HepG2 (cell line): ENCODE measurements around the gene SLC28A1. TPM values are rescaled to one million over a fixed set of nuclear protein-coding genes. Genes with fewer than 3 reads are reported as not detected.

ENCODE experiments used
- ATF7 ChIP-seq, 2 experiments: fragments of 450-650 bp in 1 of 2; sonication (generic) in 1 of 2; formaldehyde crosslinking in 1 of 2; IDR thresholded peaks; 2 replicates each; pipeline versions ENCODE4 v1.4.0 to v1.6.1; 2016 to 2020; ENCODE audit warnings: antibody characterized with exemption in 1 of 2, mild to moderate bottlenecking in 1 of 2, missing genetic modification reagents in 1 of 2
- ELF3 ChIP-seq: IDR thresholded peaks from 2 replicates; pipeline ENCODE4 v1.6.1; 2016; ENCODE audit warnings: missing genetic modification reagents, missing compliant biosample characterization
- ETV5 ChIP-seq: IDR thresholded peaks from 2 replicates; pipeline ENCODE4 v1.6.1; 2018; ENCODE audit warnings: missing biosample characterization, missing genetic modification reagents, inconsistent platforms, borderline replicate concordance
- FOXA1 ChIP-seq, 2 experiments: fragments of 450-650 bp in 1 of 2; sonication (generic) in 1 of 2; formaldehyde crosslinking in 1 of 2; IDR thresholded peaks; 2 replicates each; pipeline versions ENCODE4 v1.4.0 to v1.6.1; 2016 to 2020; ENCODE audit warnings: missing genetic modification reagents in 1 of 2
- KAT8 ChIP-seq: IDR thresholded peaks from 2 replicates; pipeline ENCODE4 v1.6.1; 2016; ENCODE audit warnings: missing genetic modification reagents, missing compliant biosample characterization
- KDM6A ChIP-seq: IDR thresholded peaks from 2 replicates; pipeline ENCODE4 v1.6.1; 2016; ENCODE audit warnings: low read depth
- LCORL ChIP-seq, 2 experiments: fragments of 450-650 bp in 1 of 2; sonication (generic) in 1 of 2; formaldehyde crosslinking in 1 of 2; IDR thresholded peaks; 2 replicates each; pipeline versions ENCODE4 v1.5.0 to v1.6.1; 2017 to 2020; ENCODE audit warnings: antibody characterized with exemption in 1 of 2, missing genetic modification reagents in 1 of 2
- MIXL1 ChIP-seq: IDR thresholded peaks from 2 replicates; pipeline ENCODE4 v1.6.1; 2016
- NR2F6 ChIP-seq, 2 experiments: IDR thresholded peaks; 2 replicates each; pipeline ENCODE4 v1.6.1; 2016; ENCODE audit warnings: antibody characterized with exemption in 1 of 2, mild to moderate bottlenecking in 1 of 2
- PHF20 ChIP-seq: sonication (generic); formaldehyde crosslinking; IDR thresholded peaks from 2 replicates; pipeline ENCODE4 v1.5.0; 2020; ENCODE audit warnings: mild to moderate bottlenecking, missing genetic modification reagents
- RARA ChIP-seq: IDR thresholded peaks from 2 replicates; pipeline ENCODE4 v1.6.1; 2016; ENCODE audit warnings: missing genetic modification reagents, missing compliant biosample characterization
- RBAK ChIP-seq: sonication (generic); formaldehyde crosslinking; IDR thresholded peaks from 2 replicates; pipeline ENCODE4 v1.5.1; 2020; ENCODE audit warnings: mild to moderate bottlenecking, missing genetic modification reagents
- RNF2 ChIP-seq: fragments of 450-650 bp; conservative IDR thresholded peaks from 2 replicates; pipeline ENCODE4 v1.6.1; 2016; ENCODE audit warnings: low read depth
- RXRB ChIP-seq: IDR thresholded peaks from 2 replicates; pipeline ENCODE4 v1.6.1; 2016; ENCODE audit warnings: borderline replicate concordance, missing genetic modification reagents, missing compliant biosample characterization
- SAP130 ChIP-seq: IDR thresholded peaks from 2 replicates; pipeline ENCODE4 v1.6.1; 2016; ENCODE audit warnings: low read depth
- SOX5 ChIP-seq: IDR thresholded peaks from 2 replicates; pipeline ENCODE4 v1.6.1; 2016; ENCODE audit warnings: borderline replicate concordance
- TCF7L2 ChIP-seq: IDR thresholded peaks from 2 replicates; pipeline ENCODE4 v1.6.1; 2011; ENCODE audit warnings: mild to moderate bottlenecking, low read depth, low read length, moderate library complexity
- ZBTB7B ChIP-seq: sonication (generic); formaldehyde crosslinking; IDR thresholded peaks from 2 replicates; pipeline ENCODE4 v1.4.0; 2020; ENCODE audit warnings: missing genetic modification reagents
- polyA plus RNA-seq, 8 experiments: library from polyadenylated mRNA; depleted of rRNA in 3 of 8; stranded (reverse) in 7 of 8; unstranded in 1 of 8; fragments of >200 nt; fragmentation: Illumina TruSeq in 4 of 8; extraction: Trizol in 4 of 8; gene quantifications; 2 replicates each; pipeline versions ENCODE4 v1.2.1 to v1.2.3, GENCODE V29; 2011 to 2016; ENCODE audit warnings: low read depth in 4 of 8, missing spikeins in 1 of 8, mixed read lengths in 1 of 8; ENCODE audit not compliant: insufficient read depth in 1 of 8
- total RNA-seq, 5 experiments: library from RNA; depleted of rRNA; stranded (reverse); fragments of >200 nt; fragmentation: Illumina TruSeq; extraction: Trizol; gene quantifications; 2 replicates each; pipeline ENCODE4 v1.2.3, GENCODE V29; 2016; ENCODE audit warnings: low read depth in 1 of 5
- TF ChIP-seq, protein P1 (sequence below): IDR thresholded peaks from 2 replicates; pipeline ENCODE4 v1.4.0; 2020; ENCODE audit warnings: mild to moderate bottlenecking, missing genetic modification reagents
- TF ChIP-seq, protein P2 (sequence below): sonication (generic); formaldehyde crosslinking; IDR thresholded peaks from 2 replicates; pipeline ENCODE4 v1.8.1; 2022; ENCODE audit warnings: mild to moderate bottlenecking, missing genetic modification reagents
- TF ChIP-seq, protein P3 (sequence below): IDR thresholded peaks from 2 replicates; pipeline ENCODE4 v1.6.1; 2016
- TF ChIP-seq, protein P4 (sequence below): sonication (generic); IDR thresholded peaks from 2 replicates; pipeline ENCODE4 v1.6.1; 2016; ENCODE audit warnings: low read depth, borderline replicate concordance
- TF ChIP-seq, protein P5 (sequence below): sonication (generic); formaldehyde crosslinking; IDR thresholded peaks from 2 replicates; pipeline ENCODE4 v1.4.0; 2020; ENCODE audit warnings: missing genetic modification reagents, mild to moderate bottlenecking, borderline replicate concordance

Gene SLC28A1
- total and polyA plus RNA-seq, 2 of the 13 experiments (the other 11 are each of a cell fraction or from before 2014, with no cell fraction given) = 0.31 to 5.8 TPM

DNA sequence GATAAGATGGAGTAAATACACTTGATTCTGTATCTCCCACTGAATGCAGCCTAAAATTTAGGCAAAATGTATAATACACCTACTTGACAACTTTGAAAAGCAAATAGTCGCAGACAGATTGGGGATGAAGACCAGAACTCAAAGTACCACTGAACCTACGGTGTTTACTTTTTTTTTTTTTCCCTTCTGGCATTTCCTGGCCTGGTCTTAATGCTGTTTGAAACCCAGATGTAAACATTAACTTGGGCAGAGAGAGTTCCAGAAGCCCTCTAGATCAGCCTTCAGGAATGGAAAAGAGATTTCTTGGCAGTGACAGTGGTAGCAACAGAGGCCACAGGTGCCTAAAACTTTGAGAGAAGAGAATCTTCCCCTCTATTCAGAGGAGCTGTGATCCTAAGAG, 39.5 kb upstream of the SLC28A1 start (continued):
- TF ChIP-seq, protein P1, sequence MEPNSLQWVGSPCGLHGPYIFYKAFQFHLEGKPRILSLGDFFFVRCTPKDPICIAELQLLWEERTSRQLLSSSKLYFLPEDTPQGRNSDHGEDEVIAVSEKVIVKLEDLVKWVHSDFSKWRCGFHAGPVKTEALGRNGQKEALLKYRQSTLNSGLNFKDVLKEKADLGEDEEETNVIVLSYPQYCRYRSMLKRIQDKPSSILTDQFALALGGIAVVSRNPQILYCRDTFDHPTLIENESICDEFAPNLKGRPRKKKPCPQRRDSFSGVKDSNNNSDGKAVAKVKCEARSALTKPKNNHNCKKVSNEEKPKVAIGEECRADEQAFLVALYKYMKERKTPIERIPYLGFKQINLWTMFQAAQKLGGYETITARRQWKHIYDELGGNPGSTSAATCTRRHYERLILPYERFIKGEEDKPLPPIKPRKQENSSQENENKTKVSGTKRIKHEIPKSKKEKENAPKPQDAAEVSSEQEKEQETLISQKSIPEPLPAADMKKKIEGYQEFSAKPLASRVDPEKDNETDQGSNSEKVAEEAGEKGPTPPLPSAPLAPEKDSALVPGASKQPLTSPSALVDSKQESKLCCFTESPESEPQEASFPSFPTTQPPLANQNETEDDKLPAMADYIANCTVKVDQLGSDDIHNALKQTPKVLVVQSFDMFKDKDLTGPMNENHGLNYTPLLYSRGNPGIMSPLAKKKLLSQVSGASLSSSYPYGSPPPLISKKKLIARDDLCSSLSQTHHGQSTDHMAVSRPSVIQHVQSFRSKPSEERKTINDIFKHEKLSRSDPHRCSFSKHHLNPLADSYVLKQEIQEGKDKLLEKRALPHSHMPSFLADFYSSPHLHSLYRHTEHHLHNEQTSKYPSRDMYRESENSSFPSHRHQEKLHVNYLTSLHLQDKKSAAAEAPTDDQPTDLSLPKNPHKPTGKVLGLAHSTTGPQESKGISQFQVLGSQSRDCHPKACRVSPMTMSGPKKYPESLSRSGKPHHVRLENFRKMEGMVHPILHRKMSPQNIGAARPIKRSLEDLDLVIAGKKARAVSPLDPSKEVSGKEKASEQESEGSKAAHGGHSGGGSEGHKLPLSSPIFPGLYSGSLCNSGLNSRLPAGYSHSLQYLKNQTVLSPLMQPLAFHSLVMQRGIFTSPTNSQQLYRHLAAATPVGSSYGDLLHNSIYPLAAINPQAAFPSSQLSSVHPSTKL (CRISPR knock-in tag) = peak; percentile 56
- TF ChIP-seq RARA (CRISPR knock-in tag) = peak; percentile 37; the same call in 1 of the 2 replicates
- no peak for TF ChIP-seq NR2F6 (IDR thresholded peaks at IDR 0.05)
- TF ChIP-seq NR2F6 (CRISPR knock-in tag; IDR thresholded peaks at IDR 0.05) = peak; percentile 15; the same call in 1 of the 2 replicates
- TF ChIP-seq MIXL1 (CRISPR knock-in tag) = 0 out of 2 replicates have a peak, but pooled peaks have one; percentile 10
- no peak for TF ChIP-seq TCF7L2
- TF ChIP-seq LCORL (IDR thresholded peaks at IDR 0.05) = no peak
- peak; percentile 83 for TF ChIP-seq LCORL (CRISPR knock-in tag; IDR thresholded peaks at IDR 0.05)
- TF ChIP-seq, protein P2, sequence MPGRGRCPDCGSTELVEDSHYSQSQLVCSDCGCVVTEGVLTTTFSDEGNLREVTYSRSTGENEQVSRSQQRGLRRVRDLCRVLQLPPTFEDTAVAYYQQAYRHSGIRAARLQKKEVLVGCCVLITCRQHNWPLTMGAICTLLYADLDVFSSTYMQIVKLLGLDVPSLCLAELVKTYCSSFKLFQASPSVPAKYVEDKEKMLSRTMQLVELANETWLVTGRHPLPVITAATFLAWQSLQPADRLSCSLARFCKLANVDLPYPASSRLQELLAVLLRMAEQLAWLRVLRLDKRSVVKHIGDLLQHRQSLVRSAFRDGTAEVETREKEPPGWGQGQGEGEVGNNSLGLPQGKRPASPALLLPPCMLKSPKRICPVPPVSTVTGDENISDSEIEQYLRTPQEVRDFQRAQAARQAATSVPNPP (CRISPR knock-in tag) = no peak
- peak; percentile 73; the same call in 1 of the 2 replicates for TF ChIP-seq ETV5 (CRISPR knock-in tag)
- TF ChIP-seq SOX5 (CRISPR knock-in tag) = peak; percentile 36; the same call in 1 of the 2 replicates
- TF ChIP-seq, protein P3, sequence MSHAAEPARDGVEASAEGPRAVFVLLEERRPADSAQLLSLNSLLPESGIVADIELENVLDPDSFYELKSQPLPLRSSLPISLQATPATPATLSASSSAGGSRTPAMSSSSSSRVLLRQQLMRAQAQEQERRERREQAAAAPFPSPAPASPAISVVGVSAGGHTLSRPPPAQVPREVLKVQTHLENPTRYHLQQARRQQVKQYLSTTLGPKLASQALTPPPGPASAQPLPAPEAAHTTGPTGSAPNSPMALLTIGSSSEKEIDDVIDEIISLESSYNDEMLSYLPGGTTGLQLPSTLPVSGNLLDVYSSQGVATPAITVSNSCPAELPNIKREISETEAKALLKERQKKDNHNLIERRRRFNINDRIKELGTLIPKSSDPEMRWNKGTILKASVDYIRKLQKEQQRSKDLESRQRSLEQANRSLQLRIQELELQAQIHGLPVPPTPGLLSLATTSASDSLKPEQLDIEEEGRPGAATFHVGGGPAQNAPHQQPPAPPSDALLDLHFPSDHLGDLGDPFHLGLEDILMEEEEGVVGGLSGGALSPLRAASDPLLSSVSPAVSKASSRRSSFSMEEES (CRISPR knock-in tag) = 0 out of 2 replicates have a peak, but pooled peaks have one; percentile 7
- TF ChIP-seq, protein P4, sequence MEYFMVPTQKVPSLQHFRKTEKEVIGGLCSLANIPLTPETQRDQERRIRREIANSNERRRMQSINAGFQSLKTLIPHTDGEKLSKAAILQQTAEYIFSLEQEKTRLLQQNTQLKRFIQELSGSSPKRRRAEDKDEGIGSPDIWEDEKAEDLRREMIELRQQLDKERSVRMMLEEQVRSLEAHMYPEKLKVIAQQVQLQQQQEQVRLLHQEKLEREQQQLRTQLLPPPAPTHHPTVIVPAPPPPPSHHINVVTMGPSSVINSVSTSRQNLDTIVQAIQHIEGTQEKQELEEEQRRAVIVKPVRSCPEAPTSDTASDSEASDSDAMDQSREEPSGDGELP = no peak
- no peak for TF ChIP-seq RNF2
- peak; percentile 63 for TF ChIP-seq ELF3 (CRISPR knock-in tag)
- peak; percentile 6; the same call in 1 of the 2 replicates for TF ChIP-seq PHF20 (CRISPR knock-in tag)
- no peak for TF ChIP-seq RBAK (CRISPR knock-in tag)
- TF ChIP-seq KDM6A (CRISPR knock-in tag) = peak; percentile 56; the same call in 1 of the 2 replicates
- peak; percentile 21; the same call in 1 of the 2 replicates for TF ChIP-seq ZBTB7B
- TF ChIP-seq SAP130 = peak; percentile 67
- 0 out of 2 replicates have a peak, but pooled peaks have one; percentile 27 for TF ChIP-seq KAT8 (CRISPR knock-in tag)
- TF ChIP-seq RXRB (CRISPR knock-in tag) = peak; percentile 33; the same call in 1 of the 2 replicates
- TF ChIP-seq, protein P5, sequence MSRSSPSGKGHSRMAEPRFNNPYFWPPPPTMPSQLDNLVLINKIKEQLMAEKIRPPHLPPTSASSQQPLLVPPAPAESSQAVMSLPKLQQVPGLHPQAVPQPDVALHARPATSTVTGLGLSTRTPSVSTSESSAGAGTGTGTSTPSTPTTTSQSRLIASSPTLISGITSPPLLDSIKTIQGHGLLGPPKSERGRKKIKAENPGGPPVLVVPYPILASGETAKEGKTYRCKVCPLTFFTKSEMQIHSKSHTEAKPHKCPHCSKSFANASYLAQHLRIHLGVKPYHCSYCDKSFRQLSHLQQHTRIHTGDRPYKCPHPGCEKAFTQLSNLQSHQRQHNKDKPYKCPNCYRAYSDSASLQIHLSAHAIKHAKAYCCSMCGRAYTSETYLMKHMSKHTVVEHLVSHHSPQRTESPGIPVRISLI (CRISPR knock-in tag) = peak; percentile 97
- no peak for TF ChIP-seq FOXA1 (IDR thresholded peaks at IDR 0.05)
- peak; percentile 54 for TF ChIP-seq FOXA1 (CRISPR knock-in tag; IDR thresholded peaks at IDR 0.05)
- TF ChIP-seq ATF7 (IDR thresholded peaks at IDR 0.05) = no peak
- TF ChIP-seq ATF7 (CRISPR knock-in tag; IDR thresholded peaks at IDR 0.05) = no peak
